GM12864 (cell line): Measurements from ENCODE around the gene TCEAL4.

Source experiments
- DNase-seq: peaks from one replicate; pipeline ENCODE4 v3.0.0-alpha.2; 2011; ENCODE audit warnings: low read depth
- H3K4me3 ChIP-seq: 2 replicates; pipeline ENCODE4 v1.5.1; 2011; ENCODE audit warnings: mild to moderate bottlenecking, low read depth, low read length, control low read depth
- TF ChIP-seq, protein P1 (sequence below): IDR thresholded peaks from 2 replicates; pipeline ENCODE4 v1.5.1; 2011; ENCODE audit warnings: low read depth, mild to moderate bottlenecking, moderate library complexity, low read length, control low read depth, inconsistent platforms; ENCODE audit errors: missing control alignments

Gene TCEAL4

DNA sequence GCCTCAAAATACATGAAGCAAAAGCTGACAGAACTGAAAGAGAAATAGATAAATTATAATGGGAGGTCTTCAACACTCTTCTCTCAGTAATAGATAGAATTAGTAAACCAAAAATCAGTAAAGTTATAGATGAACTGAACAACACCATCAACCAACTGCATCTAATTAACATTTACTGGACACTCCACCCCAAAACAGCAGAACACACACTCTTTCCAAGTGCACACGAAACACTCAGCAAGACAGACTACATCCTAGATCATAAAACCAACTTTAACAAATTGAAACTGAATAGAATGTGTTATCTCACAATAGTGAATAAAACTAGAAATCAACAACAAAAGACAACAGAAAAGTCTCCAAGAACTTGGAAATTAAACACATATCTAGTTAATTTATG, 25.1 kb upstream of the TCEAL4 start:
- H3K4me3 ChIP-seq: no peak overlapping the region
- TF ChIP-seq, protein P1, sequence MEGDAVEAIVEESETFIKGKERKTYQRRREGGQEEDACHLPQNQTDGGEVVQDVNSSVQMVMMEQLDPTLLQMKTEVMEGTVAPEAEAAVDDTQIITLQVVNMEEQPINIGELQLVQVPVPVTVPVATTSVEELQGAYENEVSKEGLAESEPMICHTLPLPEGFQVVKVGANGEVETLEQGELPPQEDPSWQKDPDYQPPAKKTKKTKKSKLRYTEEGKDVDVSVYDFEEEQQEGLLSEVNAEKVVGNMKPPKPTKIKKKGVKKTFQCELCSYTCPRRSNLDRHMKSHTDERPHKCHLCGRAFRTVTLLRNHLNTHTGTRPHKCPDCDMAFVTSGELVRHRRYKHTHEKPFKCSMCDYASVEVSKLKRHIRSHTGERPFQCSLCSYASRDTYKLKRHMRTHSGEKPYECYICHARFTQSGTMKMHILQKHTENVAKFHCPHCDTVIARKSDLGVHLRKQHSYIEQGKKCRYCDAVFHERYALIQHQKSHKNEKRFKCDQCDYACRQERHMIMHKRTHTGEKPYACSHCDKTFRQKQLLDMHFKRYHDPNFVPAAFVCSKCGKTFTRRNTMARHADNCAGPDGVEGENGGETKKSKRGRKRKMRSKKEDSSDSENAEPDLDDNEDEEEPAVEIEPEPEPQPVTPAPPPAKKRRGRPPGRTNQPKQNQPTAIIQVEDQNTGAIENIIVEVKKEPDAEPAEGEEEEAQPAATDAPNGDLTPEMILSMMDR: no peak
- DNase-seq: no peak

DNA sequence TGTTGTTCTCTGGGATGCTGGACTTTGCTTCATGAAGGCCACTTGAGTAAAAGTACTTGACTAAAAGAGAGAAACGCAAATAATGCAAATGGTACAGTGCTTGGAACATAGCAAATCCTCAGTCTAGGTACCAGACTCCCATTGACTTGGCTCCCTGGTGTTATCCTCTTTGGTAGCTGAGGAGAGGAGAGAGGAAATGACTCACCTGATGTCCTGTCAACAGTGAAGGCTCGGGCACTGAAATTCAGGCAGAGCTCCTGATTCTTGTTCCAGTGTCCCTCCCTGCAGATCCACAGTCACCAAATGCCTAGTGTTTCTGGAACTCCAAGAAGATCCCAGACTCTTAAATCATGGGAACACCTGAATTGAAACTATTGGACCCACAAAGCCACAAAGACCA, 22.5 kb upstream of the TCEAL4 start:
- DNase-seq: no peak
- TF ChIP-seq, protein P1: no peak
- no peak overlapping the region for H3K4me3 ChIP-seq

DNA sequence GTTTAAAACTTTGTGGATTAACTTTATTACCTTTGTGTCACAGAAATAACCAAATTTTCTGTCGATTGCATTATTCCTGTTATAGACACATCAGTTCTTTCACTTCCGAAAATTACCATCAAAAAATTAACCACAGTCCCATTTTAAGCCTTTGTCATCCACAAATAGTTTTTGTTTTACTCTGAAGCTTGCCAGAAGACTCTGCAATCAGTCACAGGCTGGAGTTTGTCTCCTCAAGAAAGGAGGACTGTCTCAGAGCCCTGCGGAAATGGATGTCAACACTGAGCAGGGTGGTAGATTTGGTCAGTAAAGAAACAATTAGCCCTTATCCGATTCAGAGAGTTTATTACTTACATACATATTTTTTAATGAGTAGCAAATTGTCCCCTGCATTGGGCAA, 20.1 kb upstream of the TCEAL4 start:
- H3K4me3 ChIP-seq: no peak overlapping the region
- TF ChIP-seq, protein P1: no peak
- DNase-seq: peak; percentile 19

GRCh38 chrX:103565752-103566151, 19.6 kb upstream of the TCEAL4 start:
- TF ChIP-seq, protein P1: no peak
- no peak overlapping the region for H3K4me3 ChIP-seq
- no peak for DNase-seq

DNA sequence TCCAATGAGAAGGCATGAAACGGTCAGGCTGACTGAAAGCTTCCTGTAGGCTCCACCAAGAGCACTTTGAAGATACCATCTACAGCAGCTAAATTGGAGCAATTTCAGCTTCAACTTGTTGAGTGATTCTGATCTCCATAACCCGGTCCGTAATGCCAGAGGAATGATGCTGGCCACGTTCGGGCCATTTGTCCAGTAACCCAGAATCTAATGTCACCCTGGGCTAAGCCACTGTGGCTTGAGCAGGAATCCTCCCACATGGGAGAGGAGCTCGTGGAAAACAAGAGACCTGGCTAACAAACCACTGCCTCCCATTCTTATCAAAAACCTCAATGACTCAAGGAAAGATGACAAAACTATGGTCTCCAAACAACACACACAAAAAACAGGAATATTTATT, 14.2 kb upstream of the TCEAL4 start:
- DNase-seq: no peak
- TF ChIP-seq, protein P1: no peak
- no peak overlapping the region for H3K4me3 ChIP-seq

DNA sequence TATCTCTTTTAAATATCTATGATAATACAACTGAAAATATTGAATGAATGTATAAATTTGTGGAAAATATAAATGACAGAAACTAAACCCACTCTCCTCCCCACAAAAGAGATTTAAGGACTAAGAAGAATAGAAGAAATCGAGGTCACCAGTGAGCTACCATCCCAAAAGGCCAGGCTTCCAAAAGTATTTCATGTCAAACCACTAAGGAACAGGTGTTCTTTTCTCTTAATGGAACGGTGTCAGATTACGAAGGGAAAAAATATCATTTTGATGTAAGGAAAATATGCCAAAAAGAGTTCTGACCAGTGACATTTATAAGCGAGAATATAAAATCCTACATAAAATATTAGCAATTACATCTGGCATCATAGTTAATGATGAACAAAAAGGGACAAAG, 13.6 kb upstream of the TCEAL4 start:
- TF ChIP-seq, protein P1: no peak
- no peak overlapping the region for H3K4me3 ChIP-seq
- DNase-seq: no peak

DNA sequence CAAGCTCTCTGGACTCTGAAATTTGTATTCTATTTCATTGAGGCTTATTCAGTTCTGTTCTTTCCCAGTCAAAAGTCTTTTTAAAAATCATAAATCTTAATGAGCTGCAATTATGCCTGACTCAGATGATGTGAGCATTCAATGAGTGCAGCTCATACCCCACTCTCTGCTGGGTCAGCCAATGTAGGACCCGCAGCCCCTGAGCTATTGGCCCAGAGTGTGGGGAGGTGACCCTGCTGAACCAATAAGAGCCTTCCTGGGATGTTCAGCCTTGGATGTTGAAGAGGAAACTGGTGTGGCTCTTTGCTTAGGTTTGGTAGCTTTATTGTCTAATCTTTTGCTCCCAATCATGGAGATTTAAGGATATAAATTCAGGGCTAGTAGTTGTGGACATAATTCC, 12.1 kb upstream of the TCEAL4 start:
- H3K4me3 ChIP-seq: no peak overlapping the region

More for the DNA sequence above, 12.1 kb upstream of the TCEAL4 start:
- TF ChIP-seq, protein P1: no peak
- DNase-seq: no peak
